PC-3 (cell line): ENCODE data around the gene MSMO1. TPM values are rescaled to one million over a fixed set of nuclear protein-coding genes. Genes with fewer than 3 reads are reported as not detected.
"Not testable (repeated sequence)": the region's sequence is repeated elsewhere in the genome, so short reads cannot be mapped to it uniquely, and the experiment has no call there.

Experiments used
- ATAC-seq: fragments of 200-7000 bp; cut with Tn5 transposase; 2 replicates; pipeline ENCODE4 v1.9.1; 2020; ENCODE audit warnings: mild to moderate bottlenecking, moderate library complexity
- BruUV-seq: library from RNA; stranded (reverse); fragments of 400-500 nt; replicated peaks from 2 replicates; lab custom pipeline; 2021; lab: Mats Ljungman, UMichigan
- CTCF ChIA-PET: fragments of 300-600 bp; sonication (Branson Sonifier 250); formaldehyde crosslinking; loops from one replicate; lab custom pipeline; 2022; ENCODE audit warnings: antibody characterized with exemption; lab: Charles Lee
- POLR2A ChIA-PET: fragments of 300-600 bp; sonication (Branson Sonifier 250); formaldehyde crosslinking; loops from one replicate; lab custom pipeline; 2022; ENCODE audit warnings: antibody characterized with exemption; ENCODE audit not compliant: unreplicated experiment; lab: Charles Lee
- DNase-seq: peaks from one replicate; pipeline ENCODE4 v3.0.0-alpha.2; 2015
- H2AFZ ChIP-seq: fragments of 300-600 bp; sonication (generic); 2 replicates; pipeline ENCODE4 v1.6.0; 2016; ENCODE audit warnings: antibody characterized with exemption, low read length
- H3F3A ChIP-seq: fragments of 300-600 bp; sonication (generic); one replicate; pipeline ENCODE4 v1.6.0; 2017; ENCODE audit warnings: antibody characterized with exemption, low read length, control low read depth, mild to moderate bottlenecking; ENCODE audit not compliant: unreplicated experiment
- H3K27ac ChIP-seq: fragments of 300-600 bp; sonication (generic); 2 replicates; pipeline ENCODE4 v1.5.1; 2016; ENCODE audit warnings: mild to moderate bottlenecking, low read length
- H3K27me3 ChIP-seq: fragments of 300-600 bp; sonication (generic); 2 replicates; pipeline ENCODE4 v1.6.1; 2016; ENCODE audit warnings: low read length, mixed read lengths
- H3K36me3 ChIP-seq: fragments of 300-600 bp; sonication (generic); 2 replicates; pipeline ENCODE4 v1.6.1; 2016; ENCODE audit warnings: low read depth, mixed run types, low read length, mixed read lengths
- H3K4me1 ChIP-seq: fragments of 300-600 bp; sonication (generic); 2 replicates; pipeline ENCODE4 v1.5.1; 2016; ENCODE audit warnings: low read length; ENCODE audit not compliant: insufficient read depth
- H3K4me2 ChIP-seq: fragments of 300-600 bp; sonication (generic); 2 replicates; pipeline ENCODE4 v1.6.0; 2016; ENCODE audit warnings: low read length
- H3K4me3 ChIP-seq: fragments of 300-600 bp; sonication (generic); 2 replicates; pipeline ENCODE4 v1.5.1; 2016; ENCODE audit warnings: mild to moderate bottlenecking, low read length, mixed read lengths
- H3K79me2 ChIP-seq: fragments of 300-600 bp; sonication (generic); 2 replicates; pipeline ENCODE4 v1.6.1; 2017; ENCODE audit warnings: low read length, mixed read lengths
- H3K9ac ChIP-seq: fragments of 300-600 bp; sonication (generic); 2 replicates; pipeline ENCODE4 v1.6.0; 2016; ENCODE audit warnings: mild to moderate bottlenecking, low read length
- H3K9me2 ChIP-seq: fragments of 300-600 bp; sonication (generic); replicated peaks from 2 replicates; pipeline ENCODE4 v1.6.1; 2016; ENCODE audit warnings: mixed run types, low read length, mixed read lengths
- H3K9me3 ChIP-seq: fragments of 300-600 bp; sonication (generic); 2 replicates; pipeline ENCODE4 v1.6.1; 2016; ENCODE audit warnings: low read length, mixed read lengths
- H4K20me1 ChIP-seq: fragments of 300-600 bp; sonication (generic); 2 replicates; pipeline ENCODE4 v1.6.1; 2016; ENCODE audit warnings: low read length, mixed read lengths
- CTCF ChIP-seq: fragments of 300-600 bp; sonication (generic); conservative IDR thresholded peaks from 2 replicates; pipeline ENCODE4 v1.5.1; 2017; ENCODE audit warnings: antibody characterized with exemption, low read depth, mild to moderate bottlenecking, low read length
- EZH2 ChIP-seq: fragments of 300-600 bp; sonication (generic); IDR thresholded peaks from one replicate; pipeline ENCODE4 v1.6.1; 2017; ENCODE audit warnings: antibody characterized with exemption, mild to moderate bottlenecking, low read length; ENCODE audit not compliant: unreplicated experiment
- EZH2phosphoT487 ChIP-seq: fragments of 300-600 bp; sonication (generic); IDR thresholded peaks from 2 replicates; pipeline ENCODE4 v1.6.1; 2018; ENCODE audit warnings: mild to moderate bottlenecking, antibody characterized with exemption, low read length, borderline replicate concordance
- intact Hi-C: fragments of 100-400 bp; cut with micrococcal nuclease; formaldehyde crosslinking; loops from 2 replicates; pipeline ENCODE4 v1.9.0; 2023
- total RNA-seq: library from RNA; depleted of rRNA; stranded (reverse); fragments of >200 nt; gene quantifications from 2 replicates; pipeline ENCODE4 v1.2.3, GENCODE V29; 2014

Gene MSMO1
- total RNA-seq, 1 experiment from 2014 or later: 37.6 TPM

- CTCF ChIA-PET: no interaction called here
- POLR2A ChIA-PET: no interaction called here
- no peaks in the 10 kb centered on the region for H3K27me3 ChIP-seq
- H4K20me1 ChIP-seq: 0 out of 2 replicates have a peak, but pooled peaks cover 16% of the 10 kb centered on the region
- peaks cover 27% of the 10 kb centered on the region for H3K36me3 ChIP-seq
- H2AFZ ChIP-seq: no peak overlapping the region
- BruUV-seq: no TSS peak
- peaks cover 62% of the 10 kb centered on the region for H3K79me2 ChIP-seq
- no peak overlapping the region for H3K27ac ChIP-seq
- DNase-seq (no peak), ATAC-seq (no peak)
- TF ChIP-seq CTCF: no peak
- TF ChIP-seq EZH2phosphoT487: no peak
- TF ChIP-seq EZH2: no peak
- peaks cover 4% of the 10 kb centered on the region; the same call in 1 of the 2 replicates for H3K4me1 ChIP-seq
- no peak overlapping the region for H3K4me2 ChIP-seq
- no peaks in the 10 kb centered on the region for H3F3A ChIP-seq
- H3K9me2 ChIP-seq: no peaks in the 10 kb centered on the region
- intact Hi-C loops: no loop called here
- no peak overlapping the region for H3K4me3 ChIP-seq
- no peaks in the 10 kb centered on the region for H3K9me3 ChIP-seq
- H3K9ac ChIP-seq: no peak overlapping the region
Observed at GRCh38 chr4:165332502-165332901, 5.0 kb downstream of the MSMO1 start.

GRCh38 chr4:165335163-165335703, 7.8 kb downstream of the MSMO1 start:
- no peak overlapping the region for H3K4me2 ChIP-seq
- no peaks in the 10 kb centered on the region for H3K27me3 ChIP-seq
- intact Hi-C loops: no loop called here
- peaks cover 2% of the 10 kb centered on the region; the same call in 1 of the 2 replicates for H3K4me1 ChIP-seq
- ChIA-PET CTCF (interaction anchor here (0.7 kb wide), 1 partner anchor 1717 kb away, joined by 3 read pairs; no protein-coding TSS in a partner anchor), POLR2A (no interaction called here)
- no peaks in the 10 kb centered on the region for H3K9me3 ChIP-seq
- H3K9me2 ChIP-seq: no peaks in the 10 kb centered on the region
- peaks cover 29% of the 10 kb centered on the region for H3K36me3 ChIP-seq
- BruUV-seq: no TSS peak
- H3K79me2 ChIP-seq: peaks cover 35% of the 10 kb centered on the region
- no peaks in the 10 kb centered on the region for H3F3A ChIP-seq
- H4K20me1 ChIP-seq: 0 out of 2 replicates have a peak, but pooled peaks cover 16% of the 10 kb centered on the region
- no peak for ATAC-seq
- TF ChIP-seq EZH2phosphoT487 (no peak), CTCF (no peak), EZH2 (no peak)
- no peak for DNase-seq
- H3K4me3 ChIP-seq: no peak overlapping the region
- H3K9ac ChIP-seq: no peak overlapping the region
- no peak overlapping the region for H3K27ac ChIP-seq
- no peak overlapping the region for H2AFZ ChIP-seq

GRCh38 chr4:165336743-165337142, 9.3 kb downstream of the MSMO1 start:
- intact Hi-C loops: no loop called here

GRCh38 chr4:165342340-165342739, 14.9 kb downstream of the MSMO1 start:
- H3K4me2 ChIP-seq, H3K4me1 ChIP-seq, H3K4me3 ChIP-seq, H3K36me3 ChIP-seq, DNase-seq, H3F3A ChIP-seq, H2AFZ ChIP-seq, ATAC-seq, H3K9me3 ChIP-seq, H3K9me2 ChIP-seq, H3K27ac ChIP-seq, H3K79me2 ChIP-seq, H4K20me1 ChIP-seq, H3K9ac ChIP-seq, H3K27me3 ChIP-seq: not testable (repeated sequence)
- POLR2A ChIA-PET: interaction anchor here (0.7 kb wide), 1 partner anchor 15 kb away, joined by 12 read pairs; the partner anchor contains the start of gene MSMO1
- CTCF ChIA-PET: interaction anchor here (0.5 to 2.1 kb wide), 2 partner anchors 12 to 211 kb away, joined by 4 to 11 read pairs; no protein-coding TSS in a partner anchor
- intact Hi-C loops: loop anchor here (5.0 kb wide), 1 partner anchor 135 kb away; the partner anchor contains the start of gene KLHL2
- BruUV-seq: TSS peak; percentile 35

More at GRCh38 chr4:165336743-165337142, 9.3 kb downstream of the MSMO1 start:
- Histone ChIP-seq H4K20me1 (0 out of 2 replicates have a peak, but pooled peaks cover 9% of the 10 kb centered on the region), H3K27ac (no peak overlapping the region), H3K9me2 (no peaks in the 10 kb centered on the region), H3F3A (no peaks in the 10 kb centered on the region), H3K9me3 (no peaks in the 10 kb centered on the region), H3K4me2 (no peak overlapping the region), H3K27me3 (no peaks in the 10 kb centered on the region), H3K36me3 (peaks cover 34% of the 10 kb centered on the region), H3K9ac (no peak overlapping the region), H3K4me1 (no peaks in the 10 kb centered on the region), H3K4me3 (no peak overlapping the region), H3K79me2 (peaks cover 20% of the 10 kb centered on the region), H2AFZ (no peak overlapping the region)
- BruUV-seq: no TSS peak
- CTCF ChIA-PET: no interaction called here
- POLR2A ChIA-PET: no interaction called here
- ATAC-seq: no peak
- no peak for TF ChIP-seq EZH2
- no peak for TF ChIP-seq EZH2phosphoT487
- no peak for TF ChIP-seq CTCF
- no peak for DNase-seq
